Measurements from ENCODE around the gene GPRC5C. TPM values are rescaled to one million over a fixed set of nuclear protein-coding genes. Genes with fewer than 3 reads are reported as not detected.

GPRC5C gene
- total and polyA plus RNA-seq, 4 donors = 41.9 to 81.4 (median 66.1) TPM

DNA sequence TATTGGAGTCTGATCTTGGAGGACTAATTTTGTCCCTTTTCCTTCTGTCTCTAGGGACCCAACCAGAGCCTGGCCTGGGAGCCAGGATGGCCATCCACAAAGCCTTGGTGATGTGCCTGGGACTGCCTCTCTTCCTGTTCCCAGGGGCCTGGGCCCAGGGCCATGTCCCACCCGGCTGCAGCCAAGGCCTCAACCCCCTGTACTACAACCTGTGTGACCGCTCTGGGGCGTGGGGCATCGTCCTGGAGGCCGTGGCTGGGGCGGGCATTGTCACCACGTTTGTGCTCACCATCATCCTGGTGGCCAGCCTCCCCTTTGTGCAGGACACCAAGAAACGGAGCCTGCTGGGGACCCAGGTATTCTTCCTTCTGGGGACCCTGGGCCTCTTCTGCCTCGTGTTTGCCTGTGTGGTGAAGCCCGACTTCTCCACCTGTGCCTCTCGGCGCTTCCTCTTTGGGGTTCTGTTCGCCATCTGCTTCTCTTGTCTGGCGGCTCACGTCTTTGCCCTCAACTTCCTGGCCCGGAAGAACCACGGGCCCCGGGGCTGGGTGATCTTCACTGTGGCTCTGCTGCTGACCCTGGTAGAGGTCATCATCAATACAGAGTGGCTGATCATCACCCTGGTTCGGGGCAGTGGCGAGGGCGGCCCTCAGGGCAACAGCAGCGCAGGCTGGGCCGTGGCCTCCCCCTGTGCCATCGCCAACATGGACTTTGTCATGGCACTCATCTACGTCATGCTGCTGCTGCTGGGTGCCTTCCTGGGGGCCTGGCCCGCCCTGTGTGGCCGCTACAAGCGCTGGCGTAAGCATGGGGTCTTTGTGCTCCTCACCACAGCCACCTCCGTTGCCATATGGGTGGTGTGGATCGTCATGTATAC lies 8.0 kb downstream of the GPRC5C start:
- Histone ChIP-seq H3K4me3 (no peak overlapping the region), H3K9ac (ENCODE audit: insufficient read depth in 1 of 2, low read length in 2 of 2) (no peak overlapping the region), H3K4me1 (ENCODE audit: control insufficient read depth in 5 of 5, insufficient read depth in 5 of 5, low read length in 5 of 5) (peaks cover 0 to 39% (median 29%) of the 10 kb centered on the region in 5 donors), H3K27ac (ENCODE audit: low read depth in 1 of 2, low read length in 1 of 2) (no peak overlapping the region), H3K36me3 (ENCODE audit: control insufficient read depth in 4 of 4, insufficient read depth in 4 of 4, low read length in 4 of 4) (peaks cover 0 to 5% (median 1%) of the 10 kb centered on the region in 4 donors), H3K9me3 (ENCODE audit: control insufficient read depth in 4 of 4, insufficient read depth in 3 of 4, low read length in 3 of 4) (peaks cover 0 to 5% (median 1%) of the 10 kb centered on the region in 4 donors), H3K27me3 (ENCODE audit: control insufficient read depth in 3 of 3, insufficient read depth in 3 of 3, low read length in 2 of 3) (no peaks in the 10 kb centered on the region)
- ATAC-seq (ENCODE audit: insufficient read depth, low FRiP score) (no peak), DNase-seq (no peak)
- TF ChIP-seq, protein P1, sequence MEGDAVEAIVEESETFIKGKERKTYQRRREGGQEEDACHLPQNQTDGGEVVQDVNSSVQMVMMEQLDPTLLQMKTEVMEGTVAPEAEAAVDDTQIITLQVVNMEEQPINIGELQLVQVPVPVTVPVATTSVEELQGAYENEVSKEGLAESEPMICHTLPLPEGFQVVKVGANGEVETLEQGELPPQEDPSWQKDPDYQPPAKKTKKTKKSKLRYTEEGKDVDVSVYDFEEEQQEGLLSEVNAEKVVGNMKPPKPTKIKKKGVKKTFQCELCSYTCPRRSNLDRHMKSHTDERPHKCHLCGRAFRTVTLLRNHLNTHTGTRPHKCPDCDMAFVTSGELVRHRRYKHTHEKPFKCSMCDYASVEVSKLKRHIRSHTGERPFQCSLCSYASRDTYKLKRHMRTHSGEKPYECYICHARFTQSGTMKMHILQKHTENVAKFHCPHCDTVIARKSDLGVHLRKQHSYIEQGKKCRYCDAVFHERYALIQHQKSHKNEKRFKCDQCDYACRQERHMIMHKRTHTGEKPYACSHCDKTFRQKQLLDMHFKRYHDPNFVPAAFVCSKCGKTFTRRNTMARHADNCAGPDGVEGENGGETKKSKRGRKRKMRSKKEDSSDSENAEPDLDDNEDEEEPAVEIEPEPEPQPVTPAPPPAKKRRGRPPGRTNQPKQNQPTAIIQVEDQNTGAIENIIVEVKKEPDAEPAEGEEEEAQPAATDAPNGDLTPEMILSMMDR (IDR thresholded peaks at IDR 0.05; ENCODE audit: control extremely low read depth, extremely low read depth) = no peak
- 74 to 85% methylated on average over 31 of the region's 31 CpGs for WGBS, 2 donors

DNA sequence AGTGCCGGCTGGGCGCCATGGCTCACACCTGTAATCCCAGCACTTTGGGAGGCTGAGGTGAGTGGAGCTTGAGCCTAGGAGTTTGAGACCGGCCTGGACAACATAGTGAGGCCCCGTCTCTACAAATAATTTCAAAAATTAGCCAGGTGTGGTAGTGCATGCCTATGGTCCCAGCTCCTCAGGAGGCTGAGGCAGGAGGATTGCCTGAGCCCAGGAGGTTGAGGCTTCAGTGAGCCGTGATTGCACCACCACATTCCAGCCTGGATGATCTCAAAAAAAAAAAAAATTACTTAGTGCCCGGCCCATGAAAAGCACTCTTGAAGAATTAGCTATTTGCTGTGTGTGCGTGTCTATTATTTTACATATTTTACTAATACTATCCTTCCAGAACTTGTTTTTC lies 9.6 kb downstream of the GPRC5C start:
- H3K4me1 ChIP-seq (ENCODE audit: control insufficient read depth in 5 of 5, insufficient read depth in 5 of 5, low read length in 5 of 5) = peaks cover 0 to 38% (median 30%) of the 10 kb centered on the region in 5 donors

DNA sequence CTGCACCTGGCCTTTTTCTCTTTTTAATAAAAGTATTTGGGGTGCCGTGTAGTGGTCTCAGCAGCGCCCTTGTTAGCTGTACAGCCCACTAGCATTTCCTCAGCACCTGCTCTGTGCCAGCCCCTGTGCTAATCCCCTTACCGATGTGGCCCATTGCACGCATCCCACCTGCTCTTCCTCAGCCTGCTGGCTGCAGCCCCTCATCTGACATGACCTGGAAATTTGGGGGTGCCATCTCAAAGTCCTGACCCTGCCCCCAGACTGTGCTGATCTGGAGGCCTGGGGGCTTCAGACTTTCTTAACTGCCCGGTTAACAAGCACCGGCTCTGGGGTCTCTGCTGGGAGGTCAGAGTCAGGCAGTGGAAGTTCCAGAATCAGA lies 10.4 kb downstream of the GPRC5C start:
- peaks cover 0 to 5% (median 1%) of the 10 kb centered on the region in 4 donors for H3K36me3 ChIP-seq (ENCODE audit: control insufficient read depth in 4 of 4, insufficient read depth in 4 of 4, low read length in 4 of 4)
- peak overlapping the region in 1 of 2 donors; percentile 32 for H3K9ac ChIP-seq (ENCODE audit: insufficient read depth in 1 of 2, low read length in 2 of 2)
- no peak overlapping the region for H3K4me3 ChIP-seq
- H3K27me3 ChIP-seq (ENCODE audit: control insufficient read depth in 3 of 3, insufficient read depth in 3 of 3, low read length in 2 of 3) = no peaks in the 10 kb centered on the region
- 79% methylated on average over 6 of the region's 6 CpGs for WGBS, 2 donors
- H3K4me1 ChIP-seq (ENCODE audit: control insufficient read depth in 5 of 5, insufficient read depth in 5 of 5, low read length in 5 of 5) = peaks cover 0 to 43% (median 33%) of the 10 kb centered on the region in 5 donors
- TF ChIP-seq, protein P1 (IDR thresholded peaks at IDR 0.05; ENCODE audit: control extremely low read depth, extremely low read depth) = no peak
- ATAC-seq (ENCODE audit: insufficient read depth, low FRiP score) (no peak), DNase-seq (no peak)
- peak overlapping the region; percentile 82 to 86 for H3K27ac ChIP-seq (ENCODE audit: low read depth in 1 of 2, low read length in 1 of 2)
- H3K9me3 ChIP-seq (ENCODE audit: control insufficient read depth in 4 of 4, insufficient read depth in 3 of 4, low read length in 3 of 4) = peaks cover 0 to 5% (median 1%) of the 10 kb centered on the region in 4 donors

More for the DNA sequence above, 9.6 kb downstream of the GPRC5C start:
- DNase-seq = no peak
- Histone ChIP-seq H3K27me3 (ENCODE audit: control insufficient read depth in 3 of 3, insufficient read depth in 3 of 3, low read length in 2 of 3) (no peaks in the 10 kb centered on the region), H3K9ac (ENCODE audit: insufficient read depth in 1 of 2, low read length in 2 of 2) (no peak overlapping the region), H3K4me3 (no peak overlapping the region), H3K27ac (ENCODE audit: low read depth in 1 of 2, low read length in 1 of 2) (no peak overlapping the region), H3K36me3 (ENCODE audit: control insufficient read depth in 4 of 4, insufficient read depth in 4 of 4, low read length in 4 of 4) (peaks cover 0 to 5% (median 1%) of the 10 kb centered on the region in 4 donors), H3K9me3 (ENCODE audit: control insufficient read depth in 4 of 4, insufficient read depth in 3 of 4, low read length in 3 of 4) (peaks cover 0 to 5% (median 1%) of the 10 kb centered on the region in 4 donors)
- ATAC-seq (ENCODE audit: insufficient read depth, low FRiP score) = no peak
- WGBS, 2 donors = 88 to 93% methylated on average over 7 of the region's 7 CpGs
- TF ChIP-seq, protein P1 (IDR thresholded peaks at IDR 0.05; ENCODE audit: control extremely low read depth, extremely low read depth) = no peak

All from lung (tissue), 12 donors.